SK-N-SH (cell line): ENCODE results near the gene CYP4F12. TPM values are rescaled to one million over a fixed set of nuclear protein-coding genes. Genes with fewer than 3 reads are reported as not detected.

Experiments
- CTCF ChIA-PET: fragments of 300-600, 350-600 bp; formaldehyde crosslinking; extraction: SDS; loops from one replicate; lab custom pipeline; 2021; lab: Yijun Ruan, JAX
- POLR2A ChIA-PET: fragments of 350-600 bp; sonication (Branson Sonifier 250); formaldehyde crosslinking; extraction: SDS; loops from one replicate; lab custom pipeline; 2020; ENCODE audit warnings: antibody characterized with exemption, inconsistent platforms; lab: Yijun Ruan, JAX
- DNase-seq: peaks from one replicate; pipeline ENCODE4 v3.0.0; 2012
- H2AFZ ChIP-seq: fragments of 200-600 bp; sonication (generic); 2 replicates; pipeline ENCODE4 v1.8.1; 2016; ENCODE audit warnings: antibody characterized with exemption, mild to moderate bottlenecking, low read depth
- H3F3A ChIP-seq: fragments of 200-600 bp; sonication (generic); replicated peaks from 2 replicates; pipeline ENCODE3; 2016; ENCODE audit warnings: antibody characterized with exemption, mild to moderate bottlenecking; ENCODE audit not compliant: insufficient read depth
- H3K27ac ChIP-seq, 2 experiments: fragments of 200-500 bp in 1 of 2; fragments of 200-600 bp in 1 of 2; sonication (Bioruptor generic) in 1 of 2; sonication (generic), shearing (Covaris generic) in 1 of 2; 2 replicates each; pipeline versions ENCODE4 v1.5.1 to v1.6.1; 2014 to 2016; ENCODE audit warnings: low read depth in 2 of 2, inconsistent platforms in 1 of 2, low read length in 1 of 2, mild to moderate bottlenecking in 1 of 2, mixed read lengths in 1 of 2
- H3K27me3 ChIP-seq: fragments of 200-600 bp; sonication (generic), shearing (Covaris generic); 2 replicates; pipeline ENCODE4 v1.6.1; 2016; ENCODE audit warnings: mixed run types; ENCODE audit not compliant: insufficient read depth
- H3K36me3 ChIP-seq, 2 experiments: fragments of 200-500 bp in 1 of 2; fragments of 200-600 bp in 1 of 2; sonication (Bioruptor generic) in 1 of 2; sonication (generic) in 1 of 2; replicated peaks in 1 of 2; 2 replicates each; pipeline versions ENCODE3 to v1.5.1; 2014 to 2016; ENCODE audit warnings: low read length in 1 of 2, mild to moderate bottlenecking in 1 of 2; ENCODE audit not compliant: insufficient read depth in 2 of 2, control insufficient read depth in 1 of 2
- H3K4me1 ChIP-seq, 2 experiments: fragments of 200-500 bp in 1 of 2; fragments of 200-600 bp in 1 of 2; sonication (Bioruptor generic) in 1 of 2; sonication (generic), shearing (Covaris generic) in 1 of 2; 2 replicates each; pipeline versions ENCODE4 v1.5.1 to v1.6.1; 2014 to 2016; ENCODE audit warnings: low read depth in 1 of 2, low read length in 1 of 2, mixed run types in 1 of 2; ENCODE audit not compliant: insufficient read depth in 2 of 2, control insufficient read depth in 1 of 2
- H3K4me2 ChIP-seq: fragments of 200-600 bp; sonication (generic), shearing (Covaris generic); 2 replicates; pipeline ENCODE4 v1.6.1; 2017; ENCODE audit warnings: mixed run types
- H3K4me3 ChIP-seq, 2 experiments: fragments of 200-500 bp in 1 of 2; fragments of 200-600 bp in 1 of 2; sonication (Bioruptor generic) in 1 of 2; sonication (generic), shearing (Covaris generic) in 1 of 2; 2 replicates each; pipeline versions ENCODE4 v1.5.1 to v1.8.1; 2014 to 2016; ENCODE audit warnings: low read depth in 2 of 2, inconsistent platforms in 1 of 2, low read length in 1 of 2, mild to moderate bottlenecking in 1 of 2, mixed read lengths in 1 of 2, moderate library complexity in 1 of 2
- H3K79me2 ChIP-seq: fragments of 200-600 bp; sonication (generic); 2 replicates; pipeline ENCODE4 v1.8.1; 2017; ENCODE audit warnings: mild to moderate bottlenecking; ENCODE audit not compliant: insufficient read depth
- H3K9ac ChIP-seq: fragments of 200-600 bp; sonication (generic); 2 replicates; pipeline ENCODE4 v1.6.1; 2017; ENCODE audit warnings: mixed run types
- H3K9me2 ChIP-seq: fragments of 200-600 bp; sonication (generic); 2 replicates; pipeline ENCODE4 v1.6.1; 2017; ENCODE audit warnings: mixed run types
- H3K9me3 ChIP-seq: fragments of 200-600 bp; sonication (generic); 2 replicates; pipeline ENCODE4 v1.6.1; 2017; ENCODE audit warnings: mixed run types, mild to moderate bottlenecking, moderate library complexity
- H4K20me1 ChIP-seq: fragments of 200-600 bp; sonication (generic); 2 replicates; pipeline ENCODE4 v1.6.1; 2017; ENCODE audit warnings: mild to moderate bottlenecking, mixed run types; ENCODE audit not compliant: insufficient read depth
- ELF1 ChIP-seq: IDR thresholded peaks from 2 replicates; pipeline ENCODE4 v1.4.0; 2012
- EP300 ChIP-seq, 2 experiments: IDR thresholded peaks; 2 replicates each; pipeline versions ENCODE4 v1.4.0 to v1.6.1; 2012; ENCODE audit warnings: borderline replicate concordance in 1 of 2, low read depth in 1 of 2, low read length in 1 of 2
- EZH2phosphoT487 ChIP-seq: fragments of 200-600 bp; sonication (generic); IDR thresholded peaks from 2 replicates; pipeline ENCODE4 v1.6.1; 2017; ENCODE audit warnings: low read depth, mixed run types, mild to moderate bottlenecking, antibody characterized with exemption, moderate library complexity, borderline replicate concordance
- FOXJ3 ChIP-seq: sonication (generic); formaldehyde crosslinking; IDR thresholded peaks from 2 replicates; pipeline ENCODE4 v1.5.1; 2020; ENCODE audit warnings: mild to moderate bottlenecking, missing genetic modification reagents
- FOXM1 ChIP-seq: IDR thresholded peaks from 2 replicates; pipeline ENCODE4 v1.4.0; 2012; ENCODE audit warnings: low read depth, mild to moderate bottlenecking
- JUND ChIP-seq: IDR thresholded peaks from 2 replicates; pipeline ENCODE4 v1.4.0; 2012
- NRF1 ChIP-seq: IDR thresholded peaks from 2 replicates; pipeline ENCODE4 v1.6.1; 2012; ENCODE audit warnings: low read depth, mild to moderate bottlenecking, low read length
- RAD21 ChIP-seq: IDR thresholded peaks from 2 replicates; pipeline ENCODE4 v1.6.1; 2012; ENCODE audit warnings: mild to moderate bottlenecking, low read length
- RCOR1 ChIP-seq: fragments of 150-350 bp; IDR thresholded peaks from 2 replicates; pipeline ENCODE4 v1.6.1; 2017; ENCODE audit warnings: antibody characterized with exemption, low read length
- RFX5 ChIP-seq: IDR thresholded peaks from 2 replicates; pipeline ENCODE4 v1.6.1; 2012; ENCODE audit warnings: mild to moderate bottlenecking, improper control_type of control experiment, low read length
- RXRA ChIP-seq: IDR thresholded peaks from 2 replicates; pipeline ENCODE4 v1.4.0; 2012; ENCODE audit warnings: low read depth, mild to moderate bottlenecking, borderline replicate concordance
- SIN3A ChIP-seq: IDR thresholded peaks from 2 replicates; pipeline ENCODE4 v1.6.1; 2012; ENCODE audit warnings: low read depth, mild to moderate bottlenecking, low read length, moderate library complexity, borderline replicate concordance
- TCF12 ChIP-seq: IDR thresholded peaks from 2 replicates; pipeline ENCODE4 v1.4.0; 2012
- TEAD4 ChIP-seq: IDR thresholded peaks from 2 replicates; pipeline ENCODE4 v1.4.0; 2012; ENCODE audit warnings: mild to moderate bottlenecking, borderline replicate concordance; ENCODE audit not compliant: insufficient read depth
- WGBS: methylation state at CpG from one replicate; pipeline ENCODE4 v1.1.6; 2017; ENCODE audit warnings: low lambda C conversion rate; 5-methylcytosine and 5-hydroxymethylcytosine counted together
- polyA plus RNA-seq, 3 experiments: library from polyadenylated mRNA; depleted of rRNA; stranded (reverse); fragments of >200 nt; gene quantifications; 2 replicates each; pipeline ENCODE4 v1.2.3, GENCODE V29; 2012
- TF ChIP-seq, protein P1 (sequence below): IDR thresholded peaks from 2 replicates; pipeline ENCODE4 v1.4.0; 2012; ENCODE audit warnings: low read depth, borderline replicate concordance
- TF ChIP-seq, protein P2 (sequence below): fragments of 200-600 bp; sonication (generic); IDR thresholded peaks from 2 replicates; pipeline ENCODE4 v1.6.1; 2017; ENCODE audit warnings: antibody characterized with exemption, mild to moderate bottlenecking, moderate library complexity
- TF ChIP-seq, protein P3 (sequence below): IDR thresholded peaks from 2 replicates; pipeline ENCODE4 v1.6.1; 2012; ENCODE audit warnings: mild to moderate bottlenecking, low read depth, low read length, moderate library complexity
- TF ChIP-seq, protein P4 (sequence below): IDR thresholded peaks from 2 replicates; pipeline ENCODE4; 2012

Gene CYP4F12
- polyA plus RNA-seq, 1 of the 3 experiments (the other 2 are of a cell fraction), result not detected

DNA sequence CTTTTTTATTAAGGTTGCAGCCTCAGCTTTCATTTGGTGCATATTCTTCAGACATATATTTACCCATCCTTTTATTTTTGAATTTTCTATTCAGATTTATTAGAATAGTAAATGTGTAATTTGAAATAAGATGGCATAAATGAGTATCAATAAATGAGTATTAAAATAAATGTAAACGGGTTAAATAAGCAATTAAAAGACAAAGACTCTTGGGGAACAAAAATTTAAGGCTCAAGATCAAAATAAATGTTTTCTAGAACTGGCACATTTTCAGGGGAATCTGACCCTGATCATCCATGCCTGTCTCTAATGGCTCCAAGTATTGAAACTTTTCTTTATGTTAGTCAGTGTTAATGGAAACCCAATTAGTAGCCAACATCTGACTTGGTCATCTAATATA is 67.9 kb downstream of the CYP4F12 start:
- H3K27me3 ChIP-seq, result no peaks in the 10 kb centered on the region
- H3K4me2 ChIP-seq, result no peak overlapping the region
- no peaks in the 10 kb centered on the region for H3K9me2 ChIP-seq
- TF ChIP-seq EZH2phosphoT487 (no peak), NRF1 (no peak), FOXJ3 (CRISPR knock-in tag) (no peak), RXRA (no peak), EP300 (IDR thresholded peaks at IDR 0.05; ENCODE audit: borderline replicate concordance in 1 of 2, low read depth in 1 of 2, low read length in 1 of 2) (no peak), ELF1 (no peak), RFX5 (no peak), TEAD4 (no peak), TCF12 (no peak), SIN3A (no peak), JUND (no peak), FOXM1 (no peak), RAD21 (no peak), RCOR1 (no peak)
- TF ChIP-seq, protein P1, sequence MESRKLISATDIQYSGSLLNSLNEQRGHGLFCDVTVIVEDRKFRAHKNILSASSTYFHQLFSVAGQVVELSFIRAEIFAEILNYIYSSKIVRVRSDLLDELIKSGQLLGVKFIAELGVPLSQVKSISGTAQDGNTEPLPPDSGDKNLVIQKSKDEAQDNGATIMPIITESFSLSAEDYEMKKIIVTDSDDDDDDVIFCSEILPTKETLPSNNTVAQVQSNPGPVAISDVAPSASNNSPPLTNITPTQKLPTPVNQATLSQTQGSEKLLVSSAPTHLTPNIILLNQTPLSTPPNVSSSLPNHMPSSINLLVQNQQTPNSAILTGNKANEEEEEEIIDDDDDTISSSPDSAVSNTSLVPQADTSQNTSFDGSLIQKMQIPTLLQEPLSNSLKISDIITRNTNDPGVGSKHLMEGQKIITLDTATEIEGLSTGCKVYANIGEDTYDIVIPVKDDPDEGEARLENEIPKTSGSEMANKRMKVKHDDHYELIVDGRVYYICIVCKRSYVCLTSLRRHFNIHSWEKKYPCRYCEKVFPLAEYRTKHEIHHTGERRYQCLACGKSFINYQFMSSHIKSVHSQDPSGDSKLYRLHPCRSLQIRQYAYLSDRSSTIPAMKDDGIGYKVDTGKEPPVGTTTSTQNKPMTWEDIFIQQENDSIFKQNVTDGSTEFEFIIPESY, result no peak
- TF ChIP-seq, protein P2, sequence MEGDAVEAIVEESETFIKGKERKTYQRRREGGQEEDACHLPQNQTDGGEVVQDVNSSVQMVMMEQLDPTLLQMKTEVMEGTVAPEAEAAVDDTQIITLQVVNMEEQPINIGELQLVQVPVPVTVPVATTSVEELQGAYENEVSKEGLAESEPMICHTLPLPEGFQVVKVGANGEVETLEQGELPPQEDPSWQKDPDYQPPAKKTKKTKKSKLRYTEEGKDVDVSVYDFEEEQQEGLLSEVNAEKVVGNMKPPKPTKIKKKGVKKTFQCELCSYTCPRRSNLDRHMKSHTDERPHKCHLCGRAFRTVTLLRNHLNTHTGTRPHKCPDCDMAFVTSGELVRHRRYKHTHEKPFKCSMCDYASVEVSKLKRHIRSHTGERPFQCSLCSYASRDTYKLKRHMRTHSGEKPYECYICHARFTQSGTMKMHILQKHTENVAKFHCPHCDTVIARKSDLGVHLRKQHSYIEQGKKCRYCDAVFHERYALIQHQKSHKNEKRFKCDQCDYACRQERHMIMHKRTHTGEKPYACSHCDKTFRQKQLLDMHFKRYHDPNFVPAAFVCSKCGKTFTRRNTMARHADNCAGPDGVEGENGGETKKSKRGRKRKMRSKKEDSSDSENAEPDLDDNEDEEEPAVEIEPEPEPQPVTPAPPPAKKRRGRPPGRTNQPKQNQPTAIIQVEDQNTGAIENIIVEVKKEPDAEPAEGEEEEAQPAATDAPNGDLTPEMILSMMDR, result no peak
- TF ChIP-seq, protein P3, sequence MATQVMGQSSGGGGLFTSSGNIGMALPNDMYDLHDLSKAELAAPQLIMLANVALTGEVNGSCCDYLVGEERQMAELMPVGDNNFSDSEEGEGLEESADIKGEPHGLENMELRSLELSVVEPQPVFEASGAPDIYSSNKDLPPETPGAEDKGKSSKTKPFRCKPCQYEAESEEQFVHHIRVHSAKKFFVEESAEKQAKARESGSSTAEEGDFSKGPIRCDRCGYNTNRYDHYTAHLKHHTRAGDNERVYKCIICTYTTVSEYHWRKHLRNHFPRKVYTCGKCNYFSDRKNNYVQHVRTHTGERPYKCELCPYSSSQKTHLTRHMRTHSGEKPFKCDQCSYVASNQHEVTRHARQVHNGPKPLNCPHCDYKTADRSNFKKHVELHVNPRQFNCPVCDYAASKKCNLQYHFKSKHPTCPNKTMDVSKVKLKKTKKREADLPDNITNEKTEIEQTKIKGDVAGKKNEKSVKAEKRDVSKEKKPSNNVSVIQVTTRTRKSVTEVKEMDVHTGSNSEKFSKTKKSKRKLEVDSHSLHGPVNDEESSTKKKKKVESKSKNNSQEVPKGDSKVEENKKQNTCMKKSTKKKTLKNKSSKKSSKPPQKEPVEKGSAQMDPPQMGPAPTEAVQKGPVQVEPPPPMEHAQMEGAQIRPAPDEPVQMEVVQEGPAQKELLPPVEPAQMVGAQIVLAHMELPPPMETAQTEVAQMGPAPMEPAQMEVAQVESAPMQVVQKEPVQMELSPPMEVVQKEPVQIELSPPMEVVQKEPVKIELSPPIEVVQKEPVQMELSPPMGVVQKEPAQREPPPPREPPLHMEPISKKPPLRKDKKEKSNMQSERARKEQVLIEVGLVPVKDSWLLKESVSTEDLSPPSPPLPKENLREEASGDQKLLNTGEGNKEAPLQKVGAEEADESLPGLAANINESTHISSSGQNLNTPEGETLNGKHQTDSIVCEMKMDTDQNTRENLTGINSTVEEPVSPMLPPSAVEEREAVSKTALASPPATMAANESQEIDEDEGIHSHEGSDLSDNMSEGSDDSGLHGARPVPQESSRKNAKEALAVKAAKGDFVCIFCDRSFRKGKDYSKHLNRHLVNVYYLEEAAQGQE, result no peak
- TF ChIP-seq, protein P4, sequence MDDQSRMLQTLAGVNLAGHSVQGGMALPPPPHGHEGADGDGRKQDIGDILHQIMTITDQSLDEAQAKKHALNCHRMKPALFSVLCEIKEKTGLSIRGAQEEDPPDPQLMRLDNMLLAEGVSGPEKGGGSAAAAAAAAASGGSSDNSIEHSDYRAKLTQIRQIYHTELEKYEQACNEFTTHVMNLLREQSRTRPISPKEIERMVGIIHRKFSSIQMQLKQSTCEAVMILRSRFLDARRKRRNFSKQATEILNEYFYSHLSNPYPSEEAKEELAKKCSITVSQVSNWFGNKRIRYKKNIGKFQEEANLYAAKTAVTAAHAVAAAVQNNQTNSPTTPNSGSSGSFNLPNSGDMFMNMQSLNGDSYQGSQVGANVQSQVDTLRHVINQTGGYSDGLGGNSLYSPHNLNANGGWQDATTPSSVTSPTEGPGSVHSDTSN, result no peak
- WGBS, result 1% methylated on average over 1 of the region's 1 CpG
- no peaks in the 10 kb centered on the region for H3K4me1 ChIP-seq
- no peak overlapping the region for H2AFZ ChIP-seq
- no peaks in the 10 kb centered on the region for H3K79me2 ChIP-seq
- ChIA-PET POLR2A (no interaction called here), CTCF (no interaction called here)
- H3K27ac ChIP-seq, result no peak overlapping the region
- H3K4me3 ChIP-seq, result no peak overlapping the region
- DNase-seq, result no peak
- H3K36me3 ChIP-seq, result no peaks in the 10 kb centered on the region
- H3K9ac ChIP-seq, result no peak overlapping the region
- H4K20me1 ChIP-seq, result no peaks in the 10 kb centered on the region
- H3K9me3 ChIP-seq, result no peaks in the 10 kb centered on the region
- no peaks in the 10 kb centered on the region for H3F3A ChIP-seq

Other genes starting within 250 kb of the CYP4F12 start
- gene WIZ, start 223.1 kb upstream of the CYP4F12 start, polyA plus RNA-seq (2012; rRNA removed), result 9.9 and 15.5 TPM in 2 replicates
- 0.02 TPM in 2 replicates for gene RASAL3, start 208.5 kb upstream of the CYP4F12 start, polyA plus RNA-seq (2012; rRNA removed)
- not detected in 2 replicates for gene PGLYRP2, start 193.6 kb upstream of the CYP4F12 start, polyA plus RNA-seq (2012; rRNA removed)
- not detected in 2 replicates for gene CYP4F22, start 164.6 kb upstream of the CYP4F12 start, polyA plus RNA-seq (2012; rRNA removed)
- not detected in 2 replicates for gene CYP4F8, start 57.9 kb upstream of the CYP4F12 start, polyA plus RNA-seq (2012; rRNA removed)
- gene CYP4F3, start 32.2 kb upstream of the CYP4F12 start, polyA plus RNA-seq (2012; rRNA removed), result 0.03 and 0.08 TPM in 2 replicates
- not detected in 2 replicates for gene OR10H2, start 54.9 kb downstream of the CYP4F12 start, polyA plus RNA-seq (2012; rRNA removed)
- gene OR10H3, start 64.9 kb downstream of the CYP4F12 start, polyA plus RNA-seq (2012; rRNA removed), result not detected in 2 replicates
- gene OR10H5, start 114.6 kb downstream of the CYP4F12 start, polyA plus RNA-seq (2012; rRNA removed), result not detected in 2 replicates
- not detected in 2 replicates for gene OR10H1, start 142.6 kb downstream of the CYP4F12 start, polyA plus RNA-seq (2012; rRNA removed)
- 0.11 TPM in 1 of 2 replicates, not detected in the other for gene CYP4F2, start 225.0 kb downstream of the CYP4F12 start, polyA plus RNA-seq (2012; rRNA removed)